WTC11 (cell line): Measurements from ENCODE around the gene TMPRSS3. TPM values are rescaled to one million over a fixed set of nuclear protein-coding genes. Genes with fewer than 3 reads are reported as not detected.

Experiments
- ATAC-seq: fragments of 200-7000 bp; cut with Tn5 transposase; 2 replicates; pipeline ENCODE4 v1.10.0; 2021; ENCODE audit warnings: mild to moderate bottlenecking, moderate library complexity
- CTCF ChIA-PET: fragments of 300-600 bp; sonication (Branson Sonifier 250); formaldehyde crosslinking; loops from one replicate; lab custom pipeline; 2021; ENCODE audit warnings: antibody characterized with exemption; lab: Charles Lee
- POLR2A ChIA-PET: fragments of 350-600 bp; sonication (Branson Sonifier 250); formaldehyde crosslinking; loops from one replicate; lab custom pipeline; 2021; ENCODE audit warnings: antibody characterized with exemption; lab: Charles Lee
- DNase-seq: peaks from one replicate; pipeline ENCODE4 v3.0.0; 2021; ENCODE audit warnings: low spot score
- H3K27ac Mint-ChIP-seq: 2 replicates; pipeline ENCODE4 v1.8.0; 2021; ENCODE audit warnings: mixed read lengths
- H3K27me3 Mint-ChIP-seq: 2 replicates; pipeline ENCODE4 v1.8.0; 2021; ENCODE audit warnings: low read depth, mild to moderate bottlenecking, moderate library complexity, mixed read lengths
- H3K36me3 Mint-ChIP-seq: 2 replicates; pipeline ENCODE4 v1.8.0; 2021; ENCODE audit warnings: mixed read lengths
- H3K4me1 Mint-ChIP-seq: 2 replicates; pipeline ENCODE4 v1.8.0; 2022; ENCODE audit warnings: mixed read lengths
- H3K4me3 Mint-ChIP-seq: 2 replicates; pipeline ENCODE4 v1.8.0; 2021; ENCODE audit warnings: mild to moderate bottlenecking, moderate library complexity, mixed read lengths
- H3K9me3 Mint-ChIP-seq: 2 replicates; pipeline ENCODE4 v1.8.0; 2021; ENCODE audit warnings: mixed read lengths
- ATF1 ChIP-seq: sonication (generic); formaldehyde crosslinking; IDR thresholded peaks from 2 replicates; pipeline ENCODE4 v1.8.1; 2023; ENCODE audit warnings: mild to moderate bottlenecking, moderate library complexity, missing genetic modification reagents
- ELF4 ChIP-seq: sonication (generic); formaldehyde crosslinking; IDR thresholded peaks from 2 replicates; pipeline ENCODE4 v1.8.1; 2022; ENCODE audit warnings: low read depth, mild to moderate bottlenecking, moderate library complexity, missing genetic modification reagents
- ETV6 ChIP-seq: sonication (generic); formaldehyde crosslinking; IDR thresholded peaks from 2 replicates; pipeline ENCODE4 v1.8.1; 2022; ENCODE audit warnings: mild to moderate bottlenecking, missing genetic modification reagents
- JAZF1 ChIP-seq: fragments of 250-450 bp; sonication (Bioruptor Pico); IDR thresholded peaks from 2 replicates; pipeline ENCODE4 v1.9.0; 2021; ENCODE audit warnings: moderate library complexity, mild to moderate bottlenecking, inconsistent platforms
- KAT7 ChIP-seq: sonication (generic); formaldehyde crosslinking; IDR thresholded peaks from 2 replicates; pipeline ENCODE4 v1.8.1; 2023; ENCODE audit warnings: missing genetic modification reagents, mild to moderate bottlenecking, borderline replicate concordance
- NFYB ChIP-seq: sonication (generic); formaldehyde crosslinking; conservative IDR thresholded peaks from 2 replicates; pipeline ENCODE4 v1.8.0; 2022; ENCODE audit warnings: low read depth, missing genetic modification reagents
- NR3C1 ChIP-seq: sonication (generic); formaldehyde crosslinking; conservative IDR thresholded peaks from 2 replicates; pipeline ENCODE4 v1.8.1; 2023; ENCODE audit warnings: low read depth, mild to moderate bottlenecking, missing genetic modification reagents
- RORB ChIP-seq: fragments of 250-450 bp; sonication (Bioruptor Pico); IDR thresholded peaks from 2 replicates; pipeline ENCODE4 v1.9.0; 2021; ENCODE audit warnings: mild to moderate bottlenecking
- SMAD3 ChIP-seq: sonication (generic); formaldehyde crosslinking; IDR thresholded peaks from 2 replicates; pipeline ENCODE4 v1.8.0; 2022; ENCODE audit warnings: missing genetic modification reagents, mild to moderate bottlenecking, borderline replicate concordance
- SP1 ChIP-seq: sonication (generic); formaldehyde crosslinking; conservative IDR thresholded peaks from 2 replicates; pipeline ENCODE4 v1.8.1; 2022; ENCODE audit warnings: missing genetic modification reagents
- TP53 ChIP-seq: sonication (generic); formaldehyde crosslinking; IDR thresholded peaks from 2 replicates; pipeline ENCODE4 v1.8.1; 2023; ENCODE audit warnings: mild to moderate bottlenecking, missing genetic modification reagents
- ZNF138 ChIP-seq: sonication (generic); formaldehyde crosslinking; conservative IDR thresholded peaks from 2 replicates; pipeline ENCODE4 v1.8.1; 2022; ENCODE audit warnings: mild to moderate bottlenecking, moderate library complexity, missing genetic modification reagents
- total RNA-seq: library from RNA; stranded (reverse); gene quantifications from 3 replicates; pipeline ENCODE4 v1.2.3, GENCODE V29; 2021
- TF ChIP-seq, protein P1 (sequence below): fragments of 250-450 bp; sonication (Bioruptor Pico); IDR thresholded peaks from 2 replicates; pipeline ENCODE4 v1.9.0; 2021; ENCODE audit warnings: mild to moderate bottlenecking
- TF ChIP-seq, protein P2 (sequence below): sonication (generic); formaldehyde crosslinking; IDR thresholded peaks from 2 replicates; pipeline ENCODE4 v1.8.0; 2023; ENCODE audit warnings: missing genetic modification reagents, mild to moderate bottlenecking, borderline replicate concordance
- TF ChIP-seq, protein P3 (sequence below): sonication (generic); formaldehyde crosslinking; IDR thresholded peaks from 2 replicates; pipeline ENCODE4 v1.8.0; 2023; ENCODE audit warnings: mild to moderate bottlenecking, missing genetic modification reagents
- TF ChIP-seq, protein P4 (sequence below): sonication (generic); formaldehyde crosslinking; IDR thresholded peaks from 2 replicates; pipeline ENCODE4 v1.8.1; 2023; ENCODE audit warnings: mild to moderate bottlenecking, missing genetic modification reagents, borderline replicate concordance
- TF ChIP-seq, protein P5 (sequence below): sonication (generic); formaldehyde crosslinking; conservative IDR thresholded peaks from 2 replicates; pipeline ENCODE4 v1.8.1; 2023; ENCODE audit warnings: mild to moderate bottlenecking, low read depth, missing genetic modification reagents, moderate library complexity
- TF ChIP-seq, protein P6 (sequence below): sonication (generic); formaldehyde crosslinking; IDR thresholded peaks from 2 replicates; pipeline ENCODE4 v1.8.1; 2022; ENCODE audit warnings: low read depth, missing genetic modification reagents, borderline replicate concordance

TMPRSS3 gene
- total RNA-seq, 1 experiment from 2014 or later, result 0.39 TPM

DNA sequence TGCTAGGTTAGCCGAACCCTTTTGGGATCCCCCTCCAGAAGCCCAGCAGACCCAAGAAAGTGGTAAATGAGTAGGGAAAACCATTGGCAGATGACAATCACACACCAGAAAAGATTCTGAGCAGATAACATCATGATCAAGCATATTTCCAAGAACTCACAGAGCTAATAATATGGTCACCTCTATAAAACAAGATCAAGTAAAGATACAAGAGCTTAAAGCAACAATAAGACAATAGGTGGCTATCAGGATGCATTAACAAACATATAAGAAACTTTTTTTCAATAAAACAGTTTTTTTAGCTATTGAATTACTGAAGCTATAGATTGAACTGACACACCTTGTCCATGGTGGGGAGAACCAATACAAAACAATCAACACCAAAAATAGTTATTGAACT, 36.8 kb upstream of the TMPRSS3 start (continued):
- TF ChIP-seq NFYB (CRISPR knock-in tag) (no peak), TP53 (CRISPR knock-in tag) (no peak), SMAD3 (no peak), JAZF1 (CRISPR knock-in tag) (no peak), ETV6 (CRISPR knock-in tag) (no peak), ELF4 (CRISPR knock-in tag) (no peak), SP1 (CRISPR knock-in tag) (no peak)
- TF ChIP-seq, protein P1, sequence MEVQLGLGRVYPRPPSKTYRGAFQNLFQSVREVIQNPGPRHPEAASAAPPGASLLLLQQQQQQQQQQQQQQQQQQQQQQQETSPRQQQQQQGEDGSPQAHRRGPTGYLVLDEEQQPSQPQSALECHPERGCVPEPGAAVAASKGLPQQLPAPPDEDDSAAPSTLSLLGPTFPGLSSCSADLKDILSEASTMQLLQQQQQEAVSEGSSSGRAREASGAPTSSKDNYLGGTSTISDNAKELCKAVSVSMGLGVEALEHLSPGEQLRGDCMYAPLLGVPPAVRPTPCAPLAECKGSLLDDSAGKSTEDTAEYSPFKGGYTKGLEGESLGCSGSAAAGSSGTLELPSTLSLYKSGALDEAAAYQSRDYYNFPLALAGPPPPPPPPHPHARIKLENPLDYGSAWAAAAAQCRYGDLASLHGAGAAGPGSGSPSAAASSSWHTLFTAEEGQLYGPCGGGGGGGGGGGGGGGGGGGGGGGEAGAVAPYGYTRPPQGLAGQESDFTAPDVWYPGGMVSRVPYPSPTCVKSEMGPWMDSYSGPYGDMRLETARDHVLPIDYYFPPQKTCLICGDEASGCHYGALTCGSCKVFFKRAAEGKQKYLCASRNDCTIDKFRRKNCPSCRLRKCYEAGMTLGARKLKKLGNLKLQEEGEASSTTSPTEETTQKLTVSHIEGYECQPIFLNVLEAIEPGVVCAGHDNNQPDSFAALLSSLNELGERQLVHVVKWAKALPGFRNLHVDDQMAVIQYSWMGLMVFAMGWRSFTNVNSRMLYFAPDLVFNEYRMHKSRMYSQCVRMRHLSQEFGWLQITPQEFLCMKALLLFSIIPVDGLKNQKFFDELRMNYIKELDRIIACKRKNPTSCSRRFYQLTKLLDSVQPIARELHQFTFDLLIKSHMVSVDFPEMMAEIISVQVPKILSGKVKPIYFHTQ (CRISPR knock-in tag), result no peak

DNA sequence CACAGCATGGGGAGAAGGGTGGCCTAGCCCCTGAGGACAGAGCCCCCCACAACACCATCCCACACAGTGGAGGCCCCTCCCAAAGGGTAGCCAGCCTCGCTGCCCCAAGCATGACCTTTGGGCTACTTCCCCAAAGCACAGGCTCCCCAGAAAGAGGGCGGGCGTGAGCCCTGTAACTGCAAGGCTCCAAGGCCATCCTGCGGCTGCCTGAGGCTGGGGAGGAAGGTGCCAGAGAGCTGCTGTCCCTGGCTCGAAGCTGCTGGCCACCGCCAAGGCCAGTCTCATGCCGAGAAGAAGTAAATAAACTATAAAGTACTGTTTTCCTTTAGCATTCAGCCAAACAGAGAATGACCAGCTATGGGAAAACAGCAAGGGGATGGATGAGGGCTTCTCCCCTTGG, 35.3 kb upstream of the TMPRSS3 start:
- no peak for DNase-seq
- Mint-ChIP-seq H3K4me1 (no peaks in the 10 kb centered on the region), H3K36me3 (peaks cover 3% of the 10 kb centered on the region; the same call in 1 of the 2 replicates), H3K9me3 (peaks cover 30% of the 10 kb centered on the region), H3K27ac (no peak overlapping the region), H3K27me3 (peaks cover 11% of the 10 kb centered on the region; the same call in 1 of the 2 replicates), H3K4me3 (no peak overlapping the region)
- no peak for ATAC-seq
- TF ChIP-seq, protein P2, sequence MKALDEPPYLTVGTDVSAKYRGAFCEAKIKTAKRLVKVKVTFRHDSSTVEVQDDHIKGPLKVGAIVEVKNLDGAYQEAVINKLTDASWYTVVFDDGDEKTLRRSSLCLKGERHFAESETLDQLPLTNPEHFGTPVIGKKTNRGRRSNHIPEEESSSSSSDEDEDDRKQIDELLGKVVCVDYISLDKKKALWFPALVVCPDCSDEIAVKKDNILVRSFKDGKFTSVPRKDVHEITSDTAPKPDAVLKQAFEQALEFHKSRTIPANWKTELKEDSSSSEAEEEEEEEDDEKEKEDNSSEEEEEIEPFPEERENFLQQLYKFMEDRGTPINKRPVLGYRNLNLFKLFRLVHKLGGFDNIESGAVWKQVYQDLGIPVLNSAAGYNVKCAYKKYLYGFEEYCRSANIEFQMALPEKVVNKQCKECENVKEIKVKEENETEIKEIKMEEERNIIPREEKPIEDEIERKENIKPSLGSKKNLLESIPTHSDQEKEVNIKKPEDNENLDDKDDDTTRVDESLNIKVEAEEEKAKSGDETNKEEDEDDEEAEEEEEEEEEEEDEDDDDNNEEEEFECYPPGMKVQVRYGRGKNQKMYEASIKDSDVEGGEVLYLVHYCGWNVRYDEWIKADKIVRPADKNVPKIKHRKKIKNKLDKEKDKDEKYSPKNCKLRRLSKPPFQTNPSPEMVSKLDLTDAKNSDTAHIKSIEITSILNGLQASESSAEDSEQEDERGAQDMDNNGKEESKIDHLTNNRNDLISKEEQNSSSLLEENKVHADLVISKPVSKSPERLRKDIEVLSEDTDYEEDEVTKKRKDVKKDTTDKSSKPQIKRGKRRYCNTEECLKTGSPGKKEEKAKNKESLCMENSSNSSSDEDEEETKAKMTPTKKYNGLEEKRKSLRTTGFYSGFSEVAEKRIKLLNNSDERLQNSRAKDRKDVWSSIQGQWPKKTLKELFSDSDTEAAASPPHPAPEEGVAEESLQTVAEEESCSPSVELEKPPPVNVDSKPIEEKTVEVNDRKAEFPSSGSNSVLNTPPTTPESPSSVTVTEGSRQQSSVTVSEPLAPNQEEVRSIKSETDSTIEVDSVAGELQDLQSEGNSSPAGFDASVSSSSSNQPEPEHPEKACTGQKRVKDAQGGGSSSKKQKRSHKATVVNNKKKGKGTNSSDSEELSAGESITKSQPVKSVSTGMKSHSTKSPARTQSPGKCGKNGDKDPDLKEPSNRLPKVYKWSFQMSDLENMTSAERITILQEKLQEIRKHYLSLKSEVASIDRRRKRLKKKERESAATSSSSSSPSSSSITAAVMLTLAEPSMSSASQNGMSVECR, result no peak
- TF ChIP-seq, protein P3, sequence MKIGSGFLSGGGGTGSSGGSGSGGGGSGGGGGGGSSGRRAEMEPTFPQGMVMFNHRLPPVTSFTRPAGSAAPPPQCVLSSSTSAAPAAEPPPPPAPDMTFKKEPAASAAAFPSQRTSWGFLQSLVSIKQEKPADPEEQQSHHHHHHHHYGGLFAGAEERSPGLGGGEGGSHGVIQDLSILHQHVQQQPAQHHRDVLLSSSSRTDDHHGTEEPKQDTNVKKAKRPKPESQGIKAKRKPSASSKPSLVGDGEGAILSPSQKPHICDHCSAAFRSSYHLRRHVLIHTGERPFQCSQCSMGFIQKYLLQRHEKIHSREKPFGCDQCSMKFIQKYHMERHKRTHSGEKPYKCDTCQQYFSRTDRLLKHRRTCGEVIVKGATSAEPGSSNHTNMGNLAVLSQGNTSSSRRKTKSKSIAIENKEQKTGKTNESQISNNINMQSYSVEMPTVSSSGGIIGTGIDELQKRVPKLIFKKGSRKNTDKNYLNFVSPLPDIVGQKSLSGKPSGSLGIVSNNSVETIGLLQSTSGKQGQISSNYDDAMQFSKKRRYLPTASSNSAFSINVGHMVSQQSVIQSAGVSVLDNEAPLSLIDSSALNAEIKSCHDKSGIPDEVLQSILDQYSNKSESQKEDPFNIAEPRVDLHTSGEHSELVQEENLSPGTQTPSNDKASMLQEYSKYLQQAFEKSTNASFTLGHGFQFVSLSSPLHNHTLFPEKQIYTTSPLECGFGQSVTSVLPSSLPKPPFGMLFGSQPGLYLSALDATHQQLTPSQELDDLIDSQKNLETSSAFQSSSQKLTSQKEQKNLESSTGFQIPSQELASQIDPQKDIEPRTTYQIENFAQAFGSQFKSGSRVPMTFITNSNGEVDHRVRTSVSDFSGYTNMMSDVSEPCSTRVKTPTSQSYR (CRISPR knock-in tag), result no peak
- TF ChIP-seq NR3C1, result no peak
- TF ChIP-seq, protein P4, sequence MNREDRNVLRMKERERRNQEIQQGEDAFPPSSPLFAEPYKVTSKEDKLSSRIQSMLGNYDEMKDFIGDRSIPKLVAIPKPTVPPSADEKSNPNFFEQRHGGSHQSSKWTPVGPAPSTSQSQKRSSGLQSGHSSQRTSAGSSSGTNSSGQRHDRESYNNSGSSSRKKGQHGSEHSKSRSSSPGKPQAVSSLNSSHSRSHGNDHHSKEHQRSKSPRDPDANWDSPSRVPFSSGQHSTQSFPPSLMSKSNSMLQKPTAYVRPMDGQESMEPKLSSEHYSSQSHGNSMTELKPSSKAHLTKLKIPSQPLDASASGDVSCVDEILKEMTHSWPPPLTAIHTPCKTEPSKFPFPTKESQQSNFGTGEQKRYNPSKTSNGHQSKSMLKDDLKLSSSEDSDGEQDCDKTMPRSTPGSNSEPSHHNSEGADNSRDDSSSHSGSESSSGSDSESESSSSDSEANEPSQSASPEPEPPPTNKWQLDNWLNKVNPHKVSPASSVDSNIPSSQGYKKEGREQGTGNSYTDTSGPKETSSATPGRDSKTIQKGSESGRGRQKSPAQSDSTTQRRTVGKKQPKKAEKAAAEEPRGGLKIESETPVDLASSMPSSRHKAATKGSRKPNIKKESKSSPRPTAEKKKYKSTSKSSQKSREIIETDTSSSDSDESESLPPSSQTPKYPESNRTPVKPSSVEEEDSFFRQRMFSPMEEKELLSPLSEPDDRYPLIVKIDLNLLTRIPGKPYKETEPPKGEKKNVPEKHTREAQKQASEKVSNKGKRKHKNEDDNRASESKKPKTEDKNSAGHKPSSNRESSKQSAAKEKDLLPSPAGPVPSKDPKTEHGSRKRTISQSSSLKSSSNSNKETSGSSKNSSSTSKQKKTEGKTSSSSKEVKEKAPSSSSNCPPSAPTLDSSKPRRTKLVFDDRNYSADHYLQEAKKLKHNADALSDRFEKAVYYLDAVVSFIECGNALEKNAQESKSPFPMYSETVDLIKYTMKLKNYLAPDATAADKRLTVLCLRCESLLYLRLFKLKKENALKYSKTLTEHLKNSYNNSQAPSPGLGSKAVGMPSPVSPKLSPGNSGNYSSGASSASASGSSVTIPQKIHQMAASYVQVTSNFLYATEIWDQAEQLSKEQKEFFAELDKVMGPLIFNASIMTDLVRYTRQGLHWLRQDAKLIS (CRISPR knock-in tag), result no peak
- TF ChIP-seq RORB (CRISPR knock-in tag), result no peak
- no peak for TF ChIP-seq KAT7 (CRISPR knock-in tag)
- TF ChIP-seq ATF1 (CRISPR knock-in tag), result no peak
- TF ChIP-seq ZNF138 (CRISPR knock-in tag), result no peak
- TF ChIP-seq, protein P5, sequence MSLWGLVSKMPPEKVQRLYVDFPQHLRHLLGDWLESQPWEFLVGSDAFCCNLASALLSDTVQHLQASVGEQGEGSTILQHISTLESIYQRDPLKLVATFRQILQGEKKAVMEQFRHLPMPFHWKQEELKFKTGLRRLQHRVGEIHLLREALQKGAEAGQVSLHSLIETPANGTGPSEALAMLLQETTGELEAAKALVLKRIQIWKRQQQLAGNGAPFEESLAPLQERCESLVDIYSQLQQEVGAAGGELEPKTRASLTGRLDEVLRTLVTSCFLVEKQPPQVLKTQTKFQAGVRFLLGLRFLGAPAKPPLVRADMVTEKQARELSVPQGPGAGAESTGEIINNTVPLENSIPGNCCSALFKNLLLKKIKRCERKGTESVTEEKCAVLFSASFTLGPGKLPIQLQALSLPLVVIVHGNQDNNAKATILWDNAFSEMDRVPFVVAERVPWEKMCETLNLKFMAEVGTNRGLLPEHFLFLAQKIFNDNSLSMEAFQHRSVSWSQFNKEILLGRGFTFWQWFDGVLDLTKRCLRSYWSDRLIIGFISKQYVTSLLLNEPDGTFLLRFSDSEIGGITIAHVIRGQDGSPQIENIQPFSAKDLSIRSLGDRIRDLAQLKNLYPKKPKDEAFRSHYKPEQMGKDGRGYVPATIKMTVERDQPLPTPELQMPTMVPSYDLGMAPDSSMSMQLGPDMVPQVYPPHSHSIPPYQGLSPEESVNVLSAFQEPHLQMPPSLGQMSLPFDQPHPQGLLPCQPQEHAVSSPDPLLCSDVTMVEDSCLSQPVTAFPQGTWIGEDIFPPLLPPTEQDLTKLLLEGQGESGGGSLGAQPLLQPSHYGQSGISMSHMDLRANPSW (CRISPR knock-in tag), result no peak
- TF ChIP-seq, protein P6, sequence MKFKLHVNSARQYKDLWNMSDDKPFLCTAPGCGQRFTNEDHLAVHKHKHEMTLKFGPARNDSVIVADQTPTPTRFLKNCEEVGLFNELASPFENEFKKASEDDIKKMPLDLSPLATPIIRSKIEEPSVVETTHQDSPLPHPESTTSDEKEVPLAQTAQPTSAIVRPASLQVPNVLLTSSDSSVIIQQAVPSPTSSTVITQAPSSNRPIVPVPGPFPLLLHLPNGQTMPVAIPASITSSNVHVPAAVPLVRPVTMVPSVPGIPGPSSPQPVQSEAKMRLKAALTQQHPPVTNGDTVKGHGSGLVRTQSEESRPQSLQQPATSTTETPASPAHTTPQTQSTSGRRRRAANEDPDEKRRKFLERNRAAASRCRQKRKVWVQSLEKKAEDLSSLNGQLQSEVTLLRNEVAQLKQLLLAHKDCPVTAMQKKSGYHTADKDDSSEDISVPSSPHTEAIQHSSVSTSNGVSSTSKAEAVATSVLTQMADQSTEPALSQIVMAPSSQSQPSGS, result no peak
- CTCF ChIA-PET, result no interaction called here
- POLR2A ChIA-PET, result no interaction called here
